ENCODE results near the gene MBIP.

Gene MBIP, protein sequence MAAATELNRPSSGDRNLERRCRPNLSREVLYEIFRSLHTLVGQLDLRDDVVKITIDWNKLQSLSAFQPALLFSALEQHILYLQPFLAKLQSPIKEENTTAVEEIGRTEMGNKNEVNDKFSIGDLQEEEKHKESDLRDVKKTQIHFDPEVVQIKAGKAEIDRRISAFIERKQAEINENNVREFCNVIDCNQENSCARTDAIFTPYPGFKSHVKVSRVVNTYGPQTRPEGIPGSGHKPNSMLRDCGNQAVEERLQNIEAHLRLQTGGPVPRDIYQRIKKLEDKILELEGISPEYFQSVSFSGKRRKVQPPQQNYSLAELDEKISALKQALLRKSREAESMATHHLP

DNA sequence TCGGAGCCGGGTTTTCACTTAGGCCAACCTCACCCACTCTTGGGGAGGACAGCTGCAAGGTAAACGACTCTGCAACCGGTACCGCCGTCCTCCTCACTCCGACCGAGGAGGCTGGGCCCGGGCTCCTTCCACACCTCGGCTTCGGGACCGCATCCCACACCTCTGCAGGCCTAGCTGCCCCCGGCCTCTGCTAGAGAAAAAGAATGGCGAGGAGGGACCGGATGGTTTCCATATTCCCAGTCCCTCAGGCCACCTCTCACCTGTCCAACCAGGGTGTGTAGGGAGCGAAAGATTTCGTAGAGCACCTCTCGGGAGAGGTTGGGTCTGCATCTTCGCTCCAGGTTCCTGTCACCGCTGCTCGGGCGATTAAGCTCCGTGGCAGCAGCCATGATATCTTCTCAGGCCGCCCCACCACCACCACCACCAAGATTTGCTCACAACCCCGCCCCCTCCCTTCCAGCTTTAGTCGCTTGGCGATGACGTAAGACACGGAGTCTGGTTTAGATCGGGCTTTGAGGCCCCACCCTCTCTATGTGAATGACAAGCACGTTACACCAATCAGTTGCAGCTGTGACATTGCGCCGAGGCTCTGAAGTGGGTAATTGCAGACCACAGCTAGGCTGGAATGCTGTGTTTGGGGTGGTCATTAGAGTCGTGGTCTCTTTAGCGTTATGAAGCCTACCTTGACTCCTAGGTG, at the start of gene MBIP:
Gene MBIP (minus strand): TSS at position 438 of the 697 bp plus-strand sequence. CDS start 49 bp downstream, at position 389.
- TF ChIP-seq GATA2 (IDR thresholded peaks at IDR 0.05; ENCODE audit: low read depth, low read length) (no peak), GATA3 (IDR thresholded peaks at IDR 0.05; ENCODE audit: low read depth, low read length) (no peak)

DNA sequence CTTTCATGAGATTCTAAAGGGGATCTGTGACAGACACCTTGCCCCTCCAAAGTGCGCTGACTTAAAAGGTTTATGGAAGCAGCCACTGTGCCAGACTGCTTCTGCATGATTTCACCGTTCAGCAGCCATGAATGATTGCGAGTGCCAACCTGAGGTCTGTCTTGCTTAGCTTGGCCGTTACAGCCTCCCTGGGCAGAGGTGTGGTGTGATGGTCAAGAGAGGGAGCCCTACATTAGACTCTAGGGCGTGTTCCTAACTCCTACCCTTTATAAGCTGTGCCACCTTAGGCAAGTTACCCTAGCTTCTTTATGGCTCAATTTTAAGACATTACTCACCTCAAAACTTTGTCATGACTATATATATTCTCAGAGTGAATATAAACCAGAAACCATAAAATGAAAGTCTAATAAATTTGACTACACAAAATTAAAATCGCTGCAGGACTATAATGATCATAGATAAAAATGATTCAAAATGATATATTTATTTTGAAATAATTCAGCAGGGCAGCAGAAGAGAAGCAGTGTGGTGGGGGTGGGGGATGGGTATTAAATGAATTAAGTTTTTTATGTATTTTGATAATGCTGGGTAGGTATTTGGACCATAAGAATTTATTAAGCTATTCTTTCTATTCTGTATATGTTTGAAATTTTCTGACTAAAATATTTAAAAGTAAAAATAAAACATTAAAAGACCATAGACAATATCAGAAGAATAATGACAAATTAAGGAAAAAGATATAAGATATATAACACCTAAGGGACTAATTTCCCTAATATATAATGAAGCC, 47.7 kb upstream of the MBIP start:
- TF ChIP-seq GATA3 (IDR thresholded peaks at IDR 0.05; ENCODE audit: low read depth, low read length), result no peak
- TF ChIP-seq GATA2 (IDR thresholded peaks at IDR 0.05; ENCODE audit: low read depth, low read length), result no peak

DNA sequence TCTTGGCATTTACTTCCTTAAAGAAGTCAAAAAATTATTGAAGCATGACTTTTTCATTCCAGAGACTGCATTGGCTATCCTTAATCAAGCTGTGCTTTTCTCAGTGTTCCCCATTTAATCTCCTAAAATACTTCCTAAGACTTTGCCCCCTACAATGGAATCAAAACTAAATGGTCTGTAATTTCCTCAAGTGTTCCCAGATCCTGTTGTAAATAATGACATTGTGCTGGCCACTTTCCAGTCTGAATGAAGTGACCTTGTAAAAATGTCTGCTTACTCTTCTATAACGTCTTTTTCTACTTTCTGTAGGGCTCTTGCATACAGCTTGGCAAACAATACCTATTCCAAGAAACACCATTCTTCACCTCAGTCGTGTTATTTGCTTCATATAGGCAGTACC, 45.3 kb upstream of the MBIP start:
- TF ChIP-seq GATA2 (IDR thresholded peaks at IDR 0.05; ENCODE audit: low read depth, low read length) (no peak), GATA3 (IDR thresholded peaks at IDR 0.05; ENCODE audit: low read depth, low read length) (no peak)

DNA sequence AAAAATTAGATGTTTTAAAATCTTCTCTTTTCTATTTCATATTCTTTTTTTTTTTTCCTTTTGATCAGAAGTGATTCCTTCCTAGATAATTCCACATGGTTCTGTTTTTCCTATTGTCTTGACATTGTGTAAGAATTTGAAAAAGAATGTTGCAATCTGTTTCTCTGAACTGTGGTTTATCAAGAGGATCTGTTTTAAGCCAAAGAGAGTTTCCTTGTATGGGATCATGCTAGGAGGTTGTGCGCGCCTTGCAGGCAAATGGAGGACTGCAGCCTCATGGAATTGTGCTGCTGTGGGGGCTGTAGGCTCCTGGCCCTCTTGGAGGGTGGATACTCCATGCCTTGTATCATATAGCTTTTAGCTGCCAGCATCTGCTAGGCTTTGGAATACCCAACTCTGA, 43.3 kb upstream of the MBIP start:
- TF ChIP-seq GATA2 (IDR thresholded peaks at IDR 0.05; ENCODE audit: low read depth, low read length), result no peak
- TF ChIP-seq GATA3 (IDR thresholded peaks at IDR 0.05; ENCODE audit: low read depth, low read length), result no peak

DNA sequence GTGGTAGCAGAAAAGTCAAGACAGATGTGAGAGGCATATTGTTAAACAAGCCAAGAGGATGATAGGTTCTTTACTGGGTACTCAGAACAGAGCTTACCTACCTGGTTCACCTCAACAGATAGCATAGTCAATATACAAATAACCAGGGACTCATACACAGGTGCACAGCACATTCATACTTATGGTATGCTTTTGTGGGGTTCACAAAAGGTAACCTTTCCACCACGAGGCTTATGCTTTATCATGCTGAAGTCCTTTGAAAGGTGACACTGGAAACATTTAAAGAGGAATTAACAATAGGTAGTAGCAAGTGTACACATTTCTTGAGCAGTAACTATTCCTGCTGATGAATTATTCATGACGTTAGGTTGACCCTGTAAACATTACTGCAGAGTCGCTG, 42.2 kb upstream of the MBIP start:
- TF ChIP-seq GATA3 (IDR thresholded peaks at IDR 0.05; ENCODE audit: low read depth, low read length) (no peak), GATA2 (IDR thresholded peaks at IDR 0.05; ENCODE audit: low read depth, low read length) (no peak)

DNA sequence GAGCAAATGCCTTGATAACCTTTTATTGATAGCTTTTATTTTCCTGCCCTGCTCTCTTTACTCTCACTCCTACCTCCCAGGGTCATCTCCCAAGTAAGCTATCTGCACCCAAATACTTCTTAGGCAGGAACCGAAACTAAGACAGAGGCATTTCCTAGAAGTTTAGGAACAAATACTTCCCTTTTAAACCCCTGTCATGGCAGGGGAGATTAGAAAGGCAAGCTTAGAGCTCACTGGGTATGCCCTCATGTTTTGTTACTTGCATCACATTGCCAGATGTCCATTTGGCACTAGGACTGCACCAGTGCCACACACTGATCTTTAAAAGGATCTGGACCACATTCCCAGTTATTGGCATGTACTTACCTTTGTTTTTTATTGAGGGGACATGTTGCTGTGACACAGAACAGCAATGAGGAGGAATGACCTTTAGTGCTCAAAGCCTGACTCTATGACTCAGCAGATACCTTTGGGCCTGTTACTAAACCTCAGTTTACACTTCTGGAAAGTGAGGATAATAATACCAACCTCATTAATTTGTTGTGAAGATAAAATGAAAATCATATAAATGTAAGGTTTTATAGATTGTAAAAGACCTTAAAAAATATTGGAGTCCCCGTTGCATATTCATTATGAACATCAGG, 40.9 kb upstream of the MBIP start:
- TF ChIP-seq GATA2 (IDR thresholded peaks at IDR 0.05; ENCODE audit: low read depth, low read length) (no peak), GATA3 (IDR thresholded peaks at IDR 0.05; ENCODE audit: low read depth, low read length) (no peak)

DNA sequence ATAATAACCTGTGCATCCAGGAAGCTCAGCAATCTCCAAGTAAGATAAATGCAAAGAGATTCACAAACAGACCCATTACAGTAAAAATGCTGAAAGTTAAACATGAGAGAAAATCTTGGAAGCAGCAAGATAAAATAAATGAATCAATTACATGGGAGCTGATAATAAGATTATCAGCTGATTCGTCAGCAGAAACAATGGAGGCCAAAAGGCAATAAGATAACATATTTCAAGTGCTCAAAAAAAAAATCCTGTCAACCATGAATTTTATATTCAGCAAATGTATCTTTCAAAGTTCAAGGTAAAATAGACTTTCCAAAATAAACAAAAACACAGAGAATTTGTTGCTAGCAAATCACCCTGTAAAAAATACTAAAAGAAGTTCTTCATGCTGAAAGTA, 36.4 kb upstream of the MBIP start:
- TF ChIP-seq GATA3 (IDR thresholded peaks at IDR 0.05; ENCODE audit: low read depth, low read length) (no peak), GATA2 (IDR thresholded peaks at IDR 0.05; ENCODE audit: low read depth, low read length) (no peak)

DNA sequence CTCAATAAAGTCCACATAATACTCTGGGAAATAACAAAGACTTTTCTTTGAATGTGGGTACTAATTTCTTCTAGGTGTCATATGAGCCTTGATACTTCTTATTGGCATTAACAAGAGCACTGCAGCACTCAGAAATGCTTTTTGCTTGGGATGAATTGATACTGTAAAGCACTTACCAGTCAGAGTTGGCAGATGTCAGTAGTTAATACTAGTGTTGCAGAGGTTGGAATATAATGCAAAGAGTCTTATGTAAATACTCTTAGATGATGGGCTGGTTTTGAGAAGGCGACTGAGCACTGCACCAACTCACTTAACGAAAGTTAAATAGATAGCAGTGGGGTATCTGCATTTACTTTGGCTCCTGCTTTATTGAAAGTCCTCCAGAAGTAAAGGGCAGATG, 25.6 kb upstream of the MBIP start:
- TF ChIP-seq GATA3 (IDR thresholded peaks at IDR 0.05; ENCODE audit: low read depth, low read length), result no peak
- TF ChIP-seq GATA2 (IDR thresholded peaks at IDR 0.05; ENCODE audit: low read depth, low read length), result no peak

DNA sequence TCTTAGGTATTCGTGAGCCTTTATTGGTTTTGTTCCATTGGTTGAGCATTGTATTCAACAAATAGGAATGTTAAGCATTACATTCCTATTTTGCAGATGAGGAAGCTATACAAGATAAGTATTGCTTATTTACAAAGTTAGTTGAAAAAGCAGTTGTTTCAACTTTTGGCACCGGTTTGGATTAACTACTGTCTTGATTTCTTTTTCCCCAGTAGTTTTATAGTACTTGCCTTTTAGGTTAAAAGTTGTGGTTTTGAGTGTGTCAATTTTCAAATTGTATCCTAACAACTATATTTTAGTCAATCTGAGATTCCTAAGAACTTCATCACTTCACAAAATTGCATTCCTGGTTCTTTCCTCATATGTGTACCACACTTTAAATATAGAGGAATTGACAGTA, 23.8 kb upstream of the MBIP start:
- TF ChIP-seq GATA3 (IDR thresholded peaks at IDR 0.05; ENCODE audit: low read depth, low read length) (no peak), GATA2 (IDR thresholded peaks at IDR 0.05; ENCODE audit: low read depth, low read length) (no peak)

DNA sequence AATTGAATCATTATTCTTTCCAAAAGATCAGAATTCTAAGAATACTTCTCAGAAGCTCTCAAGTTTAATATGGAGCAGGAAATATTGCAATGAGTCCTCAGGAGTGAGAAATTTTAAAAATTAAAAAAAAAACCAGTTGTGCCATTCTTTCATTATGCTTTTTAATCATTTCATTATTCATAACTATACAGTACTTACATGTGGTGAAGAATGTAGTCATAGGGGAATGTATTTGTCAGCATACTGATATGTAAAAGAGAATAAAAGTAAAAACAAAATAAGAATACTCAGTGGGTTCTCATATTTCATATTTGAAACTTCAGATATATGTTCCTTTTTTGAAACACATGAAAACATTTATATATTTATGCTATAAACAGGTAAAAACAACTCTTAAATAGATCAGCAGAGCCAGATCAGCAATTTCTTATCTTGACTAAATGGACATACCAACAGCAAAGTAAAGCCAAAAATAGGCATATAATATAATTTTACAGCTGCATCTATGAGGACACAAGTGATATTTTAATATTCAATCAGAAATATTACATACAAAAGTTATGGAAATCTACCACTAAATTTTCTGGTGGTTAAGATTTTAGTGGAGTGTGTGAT, 19.9 kb upstream of the MBIP start:
- TF ChIP-seq GATA3 (IDR thresholded peaks at IDR 0.05; ENCODE audit: low read depth, low read length) (no peak), GATA2 (IDR thresholded peaks at IDR 0.05; ENCODE audit: low read depth, low read length) (no peak)

DNA sequence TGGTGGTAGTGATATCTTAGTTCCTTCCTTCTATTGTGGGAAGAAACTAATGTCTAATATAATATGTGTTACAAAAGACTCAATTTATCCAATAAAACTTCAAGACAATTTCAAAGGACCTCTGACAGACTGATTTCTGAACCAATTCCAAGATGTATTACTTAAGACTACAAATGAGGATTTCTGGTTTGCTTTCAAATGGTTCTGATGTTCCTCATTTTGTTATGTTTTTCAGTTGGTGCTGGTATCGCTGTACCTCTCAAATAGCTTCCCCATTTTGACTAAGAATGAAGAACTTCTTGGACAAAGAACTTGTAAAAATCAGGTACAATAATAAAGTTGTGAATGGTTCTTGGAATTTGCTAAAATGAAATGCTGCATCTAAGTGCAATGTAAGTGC, 19.4 kb upstream of the MBIP start:
- no peak for TF ChIP-seq GATA2 (IDR thresholded peaks at IDR 0.05; ENCODE audit: low read depth, low read length)
- no peak for TF ChIP-seq GATA3 (IDR thresholded peaks at IDR 0.05; ENCODE audit: low read depth, low read length)

DNA sequence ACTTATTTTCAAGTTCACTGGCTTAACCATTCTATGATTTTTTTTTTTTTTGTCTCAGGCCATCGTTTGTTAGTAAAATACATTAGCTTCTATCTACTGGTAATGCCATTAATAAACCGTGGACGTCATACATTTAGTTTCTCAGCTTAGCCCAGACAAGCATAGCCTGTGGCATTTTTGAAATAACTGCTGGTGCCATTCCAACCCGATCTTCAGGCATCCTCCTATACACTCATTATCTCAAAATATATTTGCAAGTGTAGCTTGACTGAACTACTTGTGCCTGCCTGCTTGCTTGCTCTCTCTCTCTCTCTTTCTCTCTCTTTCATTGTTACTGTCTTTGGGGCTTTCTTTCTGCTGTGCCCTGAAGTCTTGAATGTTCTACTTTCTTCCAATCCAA, 12.7 kb upstream of the MBIP start:
- no peak for TF ChIP-seq GATA2 (IDR thresholded peaks at IDR 0.05; ENCODE audit: low read depth, low read length)

DNA sequence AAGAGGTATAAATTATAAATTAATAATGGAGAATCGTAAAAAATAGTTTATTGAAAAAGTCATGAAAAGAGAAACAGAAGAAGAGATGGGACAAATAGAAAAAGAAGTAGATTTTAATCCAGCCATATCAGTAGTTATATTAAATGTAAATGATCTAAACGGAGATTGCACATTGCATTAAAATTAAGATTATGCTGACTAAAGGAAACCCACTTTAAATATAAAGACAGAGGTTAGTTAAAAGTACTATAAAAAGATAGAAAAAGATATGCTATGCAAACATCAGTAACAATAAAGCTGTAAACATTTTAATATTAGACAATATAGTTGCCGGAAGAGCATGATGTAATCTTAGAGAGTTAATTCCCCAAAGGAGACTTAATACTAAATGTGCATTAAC, 5.4 kb upstream of the MBIP start:
- TF ChIP-seq GATA2 (IDR thresholded peaks at IDR 0.05; ENCODE audit: low read depth, low read length), result no peak
- TF ChIP-seq GATA3 (IDR thresholded peaks at IDR 0.05; ENCODE audit: low read depth, low read length), result no peak

DNA sequence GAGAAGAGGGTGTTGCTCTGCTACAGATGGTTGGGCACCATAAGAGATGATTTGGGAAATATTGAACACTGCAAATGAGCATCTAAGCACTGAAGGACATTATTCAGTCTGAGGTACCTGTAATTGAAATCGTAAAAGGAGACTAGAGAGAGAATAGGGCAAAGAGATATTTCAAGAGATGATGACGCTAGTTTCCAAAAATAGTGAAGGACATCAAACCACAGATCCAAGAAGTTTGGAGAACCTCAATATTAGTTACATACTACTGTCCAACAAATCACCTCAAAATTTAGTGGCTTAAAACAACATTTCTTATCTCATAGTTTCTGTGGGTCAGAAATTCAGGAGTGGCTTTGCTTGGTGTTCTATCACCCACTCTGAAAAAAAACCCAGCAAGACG, 4.5 kb upstream of the MBIP start:
- TF ChIP-seq GATA2 (IDR thresholded peaks at IDR 0.05; ENCODE audit: low read depth, low read length) (no peak), GATA3 (IDR thresholded peaks at IDR 0.05; ENCODE audit: low read depth, low read length) (no peak)

Data from SH-SY5Y (cell line).